PC-3 (cell line): ENCODE measurements around the gene MEDAG.

Source experiments
- EZH2 ChIP-seq: fragments of 300-600 bp; sonication (generic); IDR thresholded peaks from one replicate; pipeline ENCODE4 v1.6.1; 2017; ENCODE audit warnings: antibody characterized with exemption, mild to moderate bottlenecking, low read length; ENCODE audit not compliant: unreplicated experiment
- EZH2phosphoT487 ChIP-seq: fragments of 300-600 bp; sonication (generic); IDR thresholded peaks from 2 replicates; pipeline ENCODE4 v1.6.1; 2018; ENCODE audit warnings: mild to moderate bottlenecking, antibody characterized with exemption, low read length, borderline replicate concordance
- TF ChIP-seq, protein P1 (sequence below): fragments of 300-600 bp; sonication (generic); conservative IDR thresholded peaks from 2 replicates; pipeline ENCODE4 v1.5.1; 2017; ENCODE audit warnings: antibody characterized with exemption, low read depth, mild to moderate bottlenecking, low read length

GRCh38 chr13:30907121-30907861 is 1.2 kb downstream of the MEDAG start:
- TF ChIP-seq EZH2phosphoT487: no peak
- TF ChIP-seq, protein P1, sequence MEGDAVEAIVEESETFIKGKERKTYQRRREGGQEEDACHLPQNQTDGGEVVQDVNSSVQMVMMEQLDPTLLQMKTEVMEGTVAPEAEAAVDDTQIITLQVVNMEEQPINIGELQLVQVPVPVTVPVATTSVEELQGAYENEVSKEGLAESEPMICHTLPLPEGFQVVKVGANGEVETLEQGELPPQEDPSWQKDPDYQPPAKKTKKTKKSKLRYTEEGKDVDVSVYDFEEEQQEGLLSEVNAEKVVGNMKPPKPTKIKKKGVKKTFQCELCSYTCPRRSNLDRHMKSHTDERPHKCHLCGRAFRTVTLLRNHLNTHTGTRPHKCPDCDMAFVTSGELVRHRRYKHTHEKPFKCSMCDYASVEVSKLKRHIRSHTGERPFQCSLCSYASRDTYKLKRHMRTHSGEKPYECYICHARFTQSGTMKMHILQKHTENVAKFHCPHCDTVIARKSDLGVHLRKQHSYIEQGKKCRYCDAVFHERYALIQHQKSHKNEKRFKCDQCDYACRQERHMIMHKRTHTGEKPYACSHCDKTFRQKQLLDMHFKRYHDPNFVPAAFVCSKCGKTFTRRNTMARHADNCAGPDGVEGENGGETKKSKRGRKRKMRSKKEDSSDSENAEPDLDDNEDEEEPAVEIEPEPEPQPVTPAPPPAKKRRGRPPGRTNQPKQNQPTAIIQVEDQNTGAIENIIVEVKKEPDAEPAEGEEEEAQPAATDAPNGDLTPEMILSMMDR: no peak
- no peak for TF ChIP-seq EZH2
